Right atrium auricular region (tissue), 2 donors: ENCODE measurements around the gene PGM2L1. TPM values are rescaled to one million over a fixed set of nuclear protein-coding genes. Genes with fewer than 3 reads are reported as not detected.

Source experiments
- DNase-seq: peaks from one replicate; pipeline ENCODE4 v3.0.0-alpha.2; 2019; ENCODE audit warnings: low spot score
- H3K27ac ChIP-seq, 2 donors: fragments of 200-600 bp; sonication (generic); 1 replicate in 1 of 2; 2 replicates in 1 of 2; pipeline ENCODE4 v1.5.1; 2016 to 2019
- H3K27me3 ChIP-seq, 2 donors: fragments of 200-600 bp; sonication (generic); one replicate each; pipeline versions ENCODE4 v1.5.1 to v1.6.0; 2017 to 2019
- H3K36me3 ChIP-seq: fragments of 200-600 bp; sonication (generic); one replicate; pipeline ENCODE4 v1.5.1; 2016
- H3K4me1 ChIP-seq, 2 donors: fragments of 200-600 bp; sonication (generic); one replicate each; pipeline versions ENCODE4 v1.5.1 to v1.6.0; 2017 to 2019
- H3K4me3 ChIP-seq, 2 donors: fragments of 200-600 bp; sonication (generic); 1 replicate in 1 of 2; 2 replicates in 1 of 2; pipeline ENCODE4 v1.5.1; 2017 to 2019; ENCODE audit warnings: mild to moderate bottlenecking in 1 of 2, moderate library complexity in 1 of 2
- H3K9me3 ChIP-seq, 2 donors: fragments of 200-600 bp; sonication (generic); one replicate each; pipeline ENCODE4 v1.5.1; 2019
- total RNA-seq, 2 donors: library from RNA; depleted of rRNA; stranded (reverse); fragments of >200 nt; gene quantifications; one replicate each; pipeline ENCODE4 v1.1.0, GENCODE V29; 2016
- TF ChIP-seq, protein P1 (sequence below), 2 donors: fragments of 200-600 bp; sonication (generic); IDR thresholded peaks; one replicate each; pipeline ENCODE4 v1.5.1; 2019; ENCODE audit warnings: antibody characterized with exemption in 2 of 2

PGM2L1 gene
- total RNA-seq, 2 donors from 2014 or later = 2.3 to 3.4 TPM

DNA sequence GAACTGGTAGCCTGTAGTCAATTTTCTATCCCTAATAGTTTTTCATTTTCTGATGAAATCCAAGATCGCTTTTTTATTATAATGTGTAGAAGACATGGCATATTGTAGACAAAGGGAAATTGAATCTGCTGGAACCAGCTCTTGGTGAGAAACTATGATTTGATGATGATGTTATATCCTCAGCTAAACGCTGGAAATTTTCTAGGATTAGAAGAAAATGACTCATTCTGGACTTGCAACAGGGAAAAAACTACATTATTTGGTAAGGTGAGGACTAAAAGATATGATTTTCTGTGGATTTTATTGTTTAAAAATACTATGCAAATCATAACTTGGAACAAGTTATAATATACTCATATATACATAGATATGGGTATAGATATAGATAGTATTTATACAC, 14.1 kb upstream of the PGM2L1 start:
- no peak for DNase-seq
- TF ChIP-seq, protein P1, sequence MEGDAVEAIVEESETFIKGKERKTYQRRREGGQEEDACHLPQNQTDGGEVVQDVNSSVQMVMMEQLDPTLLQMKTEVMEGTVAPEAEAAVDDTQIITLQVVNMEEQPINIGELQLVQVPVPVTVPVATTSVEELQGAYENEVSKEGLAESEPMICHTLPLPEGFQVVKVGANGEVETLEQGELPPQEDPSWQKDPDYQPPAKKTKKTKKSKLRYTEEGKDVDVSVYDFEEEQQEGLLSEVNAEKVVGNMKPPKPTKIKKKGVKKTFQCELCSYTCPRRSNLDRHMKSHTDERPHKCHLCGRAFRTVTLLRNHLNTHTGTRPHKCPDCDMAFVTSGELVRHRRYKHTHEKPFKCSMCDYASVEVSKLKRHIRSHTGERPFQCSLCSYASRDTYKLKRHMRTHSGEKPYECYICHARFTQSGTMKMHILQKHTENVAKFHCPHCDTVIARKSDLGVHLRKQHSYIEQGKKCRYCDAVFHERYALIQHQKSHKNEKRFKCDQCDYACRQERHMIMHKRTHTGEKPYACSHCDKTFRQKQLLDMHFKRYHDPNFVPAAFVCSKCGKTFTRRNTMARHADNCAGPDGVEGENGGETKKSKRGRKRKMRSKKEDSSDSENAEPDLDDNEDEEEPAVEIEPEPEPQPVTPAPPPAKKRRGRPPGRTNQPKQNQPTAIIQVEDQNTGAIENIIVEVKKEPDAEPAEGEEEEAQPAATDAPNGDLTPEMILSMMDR (IDR thresholded peaks at IDR 0.05) = no peak
- Histone ChIP-seq H3K4me3 (no peak overlapping the region), H3K27ac (no peak overlapping the region), H3K4me1 (no peaks in the 10 kb centered on the region), H3K9me3 (no peaks in the 10 kb centered on the region), H3K36me3 (no peaks in the 10 kb centered on the region), H3K27me3 (no peaks in the 10 kb centered on the region)

DNA sequence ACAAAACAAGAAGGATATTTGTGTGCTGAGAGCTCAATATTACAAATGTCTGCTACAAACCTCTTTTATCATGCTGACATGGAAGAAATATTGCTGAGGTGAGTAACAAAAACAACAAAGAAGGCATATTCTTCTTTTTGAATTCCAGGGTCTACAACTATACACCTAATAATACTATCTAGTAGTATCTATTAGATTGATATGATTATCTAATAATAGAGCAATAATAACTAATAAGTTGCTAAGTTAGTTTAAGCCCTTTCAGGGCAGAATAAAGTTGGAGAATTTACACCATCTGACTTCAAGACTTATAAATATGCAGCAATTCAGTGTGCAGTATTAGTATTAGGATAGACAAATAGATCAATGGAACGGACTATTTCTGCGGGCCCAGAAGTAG, 11.4 kb upstream of the PGM2L1 start:
- TF ChIP-seq, protein P1 (IDR thresholded peaks at IDR 0.05) = no peak
- no peak for DNase-seq

DNA sequence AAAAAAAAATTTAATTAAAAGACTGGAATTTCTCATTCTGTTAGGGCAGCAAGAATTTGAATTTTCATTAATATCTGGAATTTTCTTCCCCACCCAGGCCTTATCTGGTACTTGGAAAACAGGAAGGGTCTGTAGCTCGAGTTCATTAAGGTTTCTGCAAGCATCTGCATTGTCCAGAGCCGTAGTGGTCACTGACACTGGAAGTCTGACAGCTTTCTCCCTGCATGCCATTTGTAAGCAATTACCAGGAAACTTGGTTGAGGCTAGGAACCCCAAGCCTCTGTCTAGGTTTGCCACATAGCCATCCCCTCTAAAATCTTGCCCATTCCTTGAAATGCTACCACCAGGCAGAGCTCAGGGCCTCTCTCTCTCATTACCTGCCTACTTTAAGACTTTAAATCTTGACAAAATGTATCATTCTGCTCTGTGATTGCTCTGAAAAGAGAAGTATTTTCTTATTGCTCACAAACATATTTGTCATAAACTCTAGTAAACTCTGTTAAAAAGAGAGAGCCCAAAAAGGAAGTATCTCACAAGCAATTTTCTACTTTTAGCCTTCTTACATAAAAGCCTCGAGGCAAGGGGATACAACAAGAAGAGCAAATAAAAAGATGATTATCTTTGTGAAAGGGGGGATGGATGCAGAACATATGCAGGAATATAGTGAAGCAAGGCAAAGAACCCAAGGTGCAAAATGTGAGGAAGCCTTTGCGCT, 5.5 kb upstream of the PGM2L1 start:
- TF ChIP-seq, protein P1 (IDR thresholded peaks at IDR 0.05) = no peak

More for the DNA sequence above, 11.4 kb upstream of the PGM2L1 start:
- H3K27ac ChIP-seq = no peak overlapping the region
- no peaks in the 10 kb centered on the region for H3K4me1 ChIP-seq
- H3K27me3 ChIP-seq = no peaks in the 10 kb centered on the region
- H3K4me3 ChIP-seq = no peak overlapping the region
- no peaks in the 10 kb centered on the region for H3K9me3 ChIP-seq
- no peaks in the 10 kb centered on the region for H3K36me3 ChIP-seq

DNA sequence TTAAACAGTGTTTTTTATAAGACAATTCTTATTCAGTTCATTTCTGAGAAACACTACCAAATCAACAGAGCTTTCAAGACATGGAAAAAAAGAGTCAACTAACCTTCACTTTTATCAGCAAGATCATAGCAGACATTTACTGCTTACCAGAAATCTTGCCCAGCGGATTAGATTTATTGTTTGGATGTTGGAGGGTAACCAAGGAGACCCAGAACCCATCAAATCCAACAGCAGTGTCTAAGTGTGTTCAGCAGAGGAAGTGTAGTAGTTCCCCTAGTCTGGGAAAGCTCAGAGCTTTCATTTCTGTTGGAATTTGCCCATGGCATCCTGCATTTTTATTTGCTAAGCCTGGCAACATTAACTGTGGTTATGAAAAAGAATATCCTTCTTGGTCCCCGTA, 2.4 kb upstream of the PGM2L1 start:
- DNase-seq = no peak
- Histone ChIP-seq H3K4me3 (no peak overlapping the region), H3K27me3 (no peaks in the 10 kb centered on the region), H3K27ac (no peak overlapping the region), H3K36me3 (no peaks in the 10 kb centered on the region), H3K4me1 (peaks cover 0 to 6% of the 10 kb centered on the region in 2 donors), H3K9me3 (no peaks in the 10 kb centered on the region)
- TF ChIP-seq, protein P1 (IDR thresholded peaks at IDR 0.05) = no peak

More for the DNA sequence above, 5.5 kb upstream of the PGM2L1 start:
- Histone ChIP-seq H3K36me3 (no peaks in the 10 kb centered on the region), H3K27me3 (no peaks in the 10 kb centered on the region), H3K4me3 (no peak overlapping the region), H3K27ac (no peak overlapping the region), H3K4me1 (no peaks in the 10 kb centered on the region), H3K9me3 (no peaks in the 10 kb centered on the region)
- no peak for DNase-seq

DNA sequence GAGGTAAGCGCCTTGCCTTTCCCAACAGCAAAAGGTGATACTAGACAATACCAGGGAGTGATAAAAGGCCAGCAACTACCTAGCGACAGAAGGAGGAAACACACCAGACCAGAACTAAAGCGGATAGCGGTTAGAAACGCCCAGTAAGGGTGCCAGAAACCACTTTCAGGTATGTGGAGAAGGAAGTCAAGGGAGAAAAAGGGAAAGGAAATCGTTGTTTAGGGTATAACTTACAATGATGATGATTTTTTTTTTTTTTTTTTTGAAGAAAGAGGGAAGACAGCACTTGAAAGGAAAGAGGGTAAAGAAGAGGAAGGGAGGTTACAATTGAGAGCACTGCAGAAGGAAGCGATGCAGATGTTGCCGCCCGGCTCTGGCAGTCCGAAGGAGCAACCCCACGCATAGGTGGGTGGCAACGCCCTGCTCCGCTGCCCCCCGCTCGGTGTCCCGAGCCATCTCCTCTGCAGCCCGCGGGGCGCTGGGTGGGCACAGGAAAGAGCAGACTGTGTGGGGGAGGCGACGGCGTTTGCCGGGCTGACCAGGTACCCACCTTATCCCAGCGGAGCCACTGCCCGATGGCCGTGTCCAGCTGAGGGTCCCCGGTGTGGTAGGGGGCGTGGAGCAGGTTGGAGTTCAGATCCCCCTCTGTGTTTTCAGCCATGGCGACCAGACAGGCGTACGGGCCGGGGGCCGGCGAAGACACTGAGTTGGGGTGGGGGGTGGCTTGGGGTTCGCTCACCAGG, 561 bp downstream of the PGM2L1 start:
- peak overlapping the region; percentile 85 to 89 for H3K27ac ChIP-seq
- H3K4me1 ChIP-seq = peaks cover 0 to 6% of the 10 kb centered on the region in 2 donors
- H3K9me3 ChIP-seq = no peaks in the 10 kb centered on the region
- no peak for DNase-seq
- H3K4me3 ChIP-seq = peak overlapping the region; percentile 76 to 96
- TF ChIP-seq, protein P1 (IDR thresholded peaks at IDR 0.05) = no peak
- H3K27me3 ChIP-seq = no peaks in the 10 kb centered on the region
- H3K36me3 ChIP-seq = no peaks in the 10 kb centered on the region
